GM19023 (cell line): ENCODE data around the gene NSF.
"Not testable (repeated sequence)": the region's sequence is repeated elsewhere in the genome, so short reads cannot be mapped to it uniquely, and the experiment has no call there.

Experiments used
- ATAC-seq: cut with Tn5 transposase; IDR thresholded peaks from one replicate; pipeline ENCODE4 v1.9.1; 2021; ENCODE audit warnings: mild to moderate bottlenecking, moderate library complexity; ENCODE audit not compliant: unreplicated experiment

NSF gene

GRCh38 chr17:46696522-46696921 lies 106.1 kb downstream of the NSF start:
- ATAC-seq, result not testable (repeated sequence)

DNA sequence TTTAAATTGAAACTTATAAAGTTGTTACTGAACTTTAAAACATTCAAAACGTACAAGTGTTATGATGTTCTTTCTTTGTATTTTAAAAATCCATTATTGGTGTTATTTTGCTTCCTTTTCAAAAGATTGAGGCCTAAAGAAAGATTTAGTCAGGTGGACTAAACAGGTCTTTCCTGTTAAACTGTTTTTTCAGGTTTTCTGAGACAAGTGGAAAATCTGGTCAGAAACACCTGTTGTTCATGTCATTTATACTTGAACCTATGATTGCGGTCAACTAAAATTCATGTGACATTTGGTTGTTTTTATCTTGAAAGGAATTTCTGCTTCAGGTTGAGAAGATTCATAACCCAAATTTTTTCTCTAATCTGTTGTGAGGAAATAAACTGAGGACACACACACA lies 108.5 kb downstream of the NSF start:
- not testable (repeated sequence) for ATAC-seq

DNA sequence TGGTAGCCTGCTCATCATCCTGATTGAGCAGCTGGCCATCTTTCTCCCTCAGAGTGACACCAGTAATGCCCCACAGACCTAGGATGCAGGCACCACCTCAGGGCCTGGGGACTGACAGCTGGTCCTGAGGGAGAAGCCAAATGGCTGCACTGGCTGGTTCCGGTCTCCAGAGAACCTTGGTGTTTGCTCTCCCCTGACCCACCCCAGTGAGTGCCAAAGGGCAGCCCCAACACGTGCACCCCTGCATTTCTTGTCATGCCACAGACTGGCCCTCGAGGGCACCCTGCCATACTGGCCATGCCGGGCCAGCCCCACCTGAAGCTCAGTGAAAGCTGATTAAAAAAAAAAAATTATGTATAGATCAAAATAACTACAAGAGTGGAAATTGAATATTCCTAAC lies 127.5 kb downstream of the NSF start:
- no peak for ATAC-seq

DNA sequence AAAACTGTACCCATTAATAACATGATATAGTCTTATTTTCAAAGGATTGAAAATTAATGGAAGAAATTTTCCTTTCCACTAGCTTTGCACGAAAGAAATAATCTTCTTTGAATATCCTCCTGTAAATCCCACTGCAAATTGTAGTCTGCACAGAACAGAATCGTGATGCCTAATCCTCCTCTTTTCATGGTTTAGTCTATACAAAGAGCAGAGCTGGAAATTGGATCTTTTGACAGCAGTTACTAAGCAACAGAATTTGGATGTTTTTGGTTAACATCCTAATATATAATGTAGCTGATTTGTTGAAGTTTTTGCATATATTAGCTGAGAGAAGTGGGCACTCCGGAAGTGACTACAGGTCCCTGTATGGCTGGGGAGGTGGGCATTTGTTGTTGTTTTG lies 129.4 kb downstream of the NSF start:
- ATAC-seq, result no peak

GRCh38 chr17:46720408-46720807 lies 129.9 kb downstream of the NSF start:
- no peak for ATAC-seq

DNA sequence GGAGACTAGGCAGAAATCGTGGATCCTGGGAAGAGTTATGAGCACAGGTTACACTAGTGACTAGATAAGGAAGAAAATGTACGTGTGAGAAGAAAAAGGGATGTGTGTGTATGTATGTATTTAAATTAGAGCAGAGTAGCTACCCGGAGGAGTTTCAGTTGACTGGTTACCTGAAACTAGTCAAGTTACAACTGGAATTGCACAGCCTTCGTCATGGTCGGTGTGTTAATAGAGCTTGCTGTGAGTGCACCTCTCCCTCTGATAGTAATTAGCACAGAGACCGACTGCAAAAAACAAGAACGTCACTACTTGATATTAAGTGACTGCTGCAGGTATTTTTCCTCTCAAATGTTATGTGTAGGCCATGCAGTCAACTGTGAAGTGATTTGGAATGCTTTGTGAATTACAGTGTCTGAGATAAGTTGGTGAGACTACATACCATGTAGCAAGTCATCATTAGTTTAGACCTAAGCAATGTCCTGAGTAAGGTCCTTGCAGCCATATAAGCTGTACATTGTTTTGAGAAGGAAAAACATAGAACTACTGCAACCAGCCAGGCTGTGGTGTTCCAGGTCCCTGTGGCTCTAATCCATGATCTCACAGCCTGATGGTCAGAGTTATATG lies 132.3 kb downstream of the NSF start:
- no peak for ATAC-seq

- ATAC-seq, result no peak
Measured at GRCh38 chr17:46726206-46726605, 135.7 kb downstream of the NSF start.

DNA sequence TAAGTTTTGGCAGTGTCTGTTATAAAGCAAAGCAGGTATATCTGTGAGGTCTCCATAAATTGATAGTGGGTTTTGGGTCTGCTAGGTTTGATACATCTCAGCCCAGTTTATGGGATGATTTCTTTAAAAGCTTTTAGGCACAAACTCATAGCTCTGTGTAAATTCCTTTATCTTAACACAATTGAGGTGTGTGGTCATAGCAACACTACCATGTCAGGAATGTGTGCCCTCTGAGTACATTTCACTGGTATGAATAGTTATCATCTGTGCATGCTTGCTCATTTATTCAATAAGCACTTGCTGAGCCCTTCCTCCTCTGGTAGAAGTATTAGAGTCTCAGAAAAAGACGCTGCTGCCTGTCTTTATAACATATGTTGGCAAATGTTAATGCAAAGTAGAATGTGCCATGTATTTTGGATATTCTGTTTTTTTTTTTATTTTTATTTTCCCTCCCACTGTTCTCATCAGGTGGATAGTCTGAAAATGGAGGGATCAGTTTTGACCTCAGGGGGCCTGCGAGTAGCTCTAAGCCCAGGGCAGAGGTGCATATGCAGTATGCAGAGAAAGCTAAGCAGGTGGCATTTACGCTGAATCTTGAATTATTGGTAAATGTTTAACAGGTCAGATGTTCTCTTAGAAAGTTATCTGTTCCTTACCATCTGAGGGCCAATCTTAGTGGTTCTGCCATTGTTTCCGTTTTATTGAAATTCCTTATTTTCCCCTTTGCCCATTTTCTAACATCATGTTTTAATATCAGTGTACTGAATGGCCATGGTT lies 137.3 kb downstream of the NSF start:
- ATAC-seq, result no peak

DNA sequence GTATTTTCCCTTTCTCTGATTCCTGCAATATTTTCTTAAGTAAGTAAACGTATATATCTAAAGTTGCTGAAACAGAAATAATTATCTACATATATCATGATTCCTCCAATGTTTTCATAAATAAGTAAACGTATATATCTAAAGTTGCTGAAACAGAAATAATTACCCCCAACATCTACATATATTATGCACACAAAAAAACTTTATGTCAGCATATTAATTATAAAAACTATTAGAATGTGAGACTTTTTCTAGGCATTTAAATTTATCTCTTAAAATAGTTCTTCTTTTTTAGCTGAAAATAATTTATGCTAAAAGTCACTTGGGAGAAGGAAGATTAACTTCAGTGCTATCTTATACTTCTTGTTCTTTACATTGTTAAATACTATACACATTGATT lies 139.6 kb downstream of the NSF start:
- no peak for ATAC-seq

GRCh38 chr17:46730679-46731078 lies 140.2 kb downstream of the NSF start:
- no peak for ATAC-seq

GRCh38 chr17:46732160-46732559 lies 141.7 kb downstream of the NSF start:
- ATAC-seq, result no peak

DNA sequence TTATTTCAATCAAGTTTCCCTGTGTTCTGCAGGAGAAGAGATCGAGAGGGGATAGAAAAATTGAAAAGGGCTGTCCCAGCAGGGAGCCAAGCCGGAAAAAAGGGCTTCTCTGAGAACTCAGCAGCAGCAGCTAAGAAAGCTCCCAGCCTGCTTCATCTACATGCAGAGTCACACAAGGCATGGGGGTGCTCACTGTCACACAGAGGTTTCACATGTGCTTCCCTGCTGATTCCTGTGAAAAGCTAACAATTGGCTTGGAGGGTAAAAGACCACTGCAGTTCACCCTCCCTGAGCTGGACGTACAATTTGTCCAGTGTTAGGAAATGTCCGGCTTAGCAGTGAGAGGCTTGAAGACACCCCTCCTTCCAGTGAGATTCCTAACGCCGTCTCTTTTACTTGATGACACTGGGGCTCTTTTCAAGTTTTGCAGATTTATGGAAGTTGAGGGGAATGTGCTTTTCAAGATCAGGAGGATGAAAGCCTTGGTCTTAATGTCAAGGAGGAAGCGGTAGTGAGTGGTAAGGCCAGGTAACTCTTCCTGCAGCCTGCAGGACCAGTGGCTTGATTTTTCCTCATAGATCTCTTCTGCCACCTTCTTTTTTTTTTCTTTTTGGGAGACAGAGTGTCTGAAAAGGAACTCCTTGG lies 142.4 kb downstream of the NSF start:
- ATAC-seq, result no peak

GRCh38 chr17:46733837-46734475 lies 143.5 kb downstream of the NSF start:
- ATAC-seq, result no peak

GRCh38 chr17:46736100-46736499 lies 145.6 kb downstream of the NSF start:
- no peak for ATAC-seq

DNA sequence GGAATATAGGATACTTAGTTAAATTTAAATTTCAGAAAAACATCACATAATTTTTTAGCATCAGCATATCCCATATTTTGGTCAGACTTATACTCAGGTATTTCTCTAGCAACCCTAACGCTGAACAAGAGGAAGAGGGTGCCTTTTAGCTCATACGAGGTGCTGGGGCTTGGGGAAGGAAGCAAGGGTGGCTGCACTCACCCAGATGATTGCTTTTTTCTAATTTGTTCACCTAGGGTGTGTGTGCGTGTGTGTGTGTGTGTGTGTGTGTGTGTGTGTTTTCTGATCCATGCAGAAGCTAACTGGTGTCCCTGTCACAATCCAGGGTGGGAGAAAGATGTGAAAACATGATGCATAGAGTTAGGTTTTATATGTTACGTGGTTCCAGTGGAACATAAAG lies 146.9 kb downstream of the NSF start:
- no peak for ATAC-seq

GRCh38 chr17:46738544-46738943 lies 148.1 kb downstream of the NSF start:
- ATAC-seq, result no peak

GRCh38 chr17:46739982-46740381 lies 149.5 kb downstream of the NSF start:
- no peak for ATAC-seq

GRCh38 chr17:46741122-46741730 lies 150.8 kb downstream of the NSF start:
- ATAC-seq, result no peak

DNA sequence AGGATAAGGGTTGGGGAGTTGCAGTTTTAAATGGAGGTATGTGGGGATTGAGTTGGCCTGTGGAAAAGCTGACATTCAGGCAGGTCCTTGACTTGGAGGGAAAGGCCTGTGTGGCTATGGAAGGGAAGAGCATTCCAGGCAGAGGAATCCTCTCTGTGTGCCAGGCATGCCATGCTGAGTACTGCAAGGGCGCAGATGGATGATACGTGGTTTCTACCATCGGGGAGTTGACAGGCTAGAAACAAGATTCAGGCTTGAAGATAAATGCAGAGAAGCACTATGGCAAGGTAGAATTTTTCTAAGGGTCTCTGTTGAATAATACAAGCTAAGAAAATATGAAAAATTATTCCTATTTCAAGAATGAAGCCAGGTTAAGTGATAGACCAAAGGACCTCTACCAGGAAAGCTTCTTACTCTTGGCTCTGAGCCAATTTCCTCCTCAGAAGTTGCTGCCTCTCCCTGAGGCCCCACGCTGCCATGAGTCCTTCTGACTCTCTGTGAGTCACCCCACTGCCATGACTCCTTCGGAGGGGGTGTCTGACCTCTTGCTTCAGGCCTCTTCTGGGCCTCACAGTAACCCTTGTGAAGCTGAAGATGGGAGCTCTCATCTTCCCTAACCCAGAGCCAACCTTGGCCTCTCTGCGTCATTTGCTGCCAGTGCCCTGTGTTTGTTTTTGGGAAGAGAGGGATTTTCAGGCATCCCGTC lies 152.2 kb downstream of the NSF start:
- no peak for ATAC-seq

- ATAC-seq, result no peak
Measured at GRCh38 chr17:46744441-46744840, 154.0 kb downstream of the NSF start.

DNA sequence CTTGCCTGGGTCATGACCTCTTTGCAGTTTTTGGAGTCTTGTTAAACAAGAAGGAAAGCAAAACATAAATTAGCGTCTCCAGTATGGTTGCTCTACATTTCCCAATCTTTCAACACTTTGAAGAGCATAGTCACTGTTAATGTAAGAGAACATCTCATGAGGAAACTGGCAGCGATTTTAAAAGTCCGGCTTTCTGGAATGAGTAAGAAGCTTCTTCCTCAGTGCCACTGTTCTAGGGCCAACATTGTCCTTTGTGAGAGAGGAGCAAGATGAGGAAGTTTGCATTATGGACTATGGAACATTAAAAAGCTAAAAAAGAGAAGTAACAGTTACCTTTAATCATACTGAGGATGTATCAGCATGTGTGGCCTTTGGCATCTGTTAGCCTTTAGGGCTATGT lies 154.9 kb downstream of the NSF start:
- no peak for ATAC-seq
